HepG2 (cell line): ENCODE data around the gene ELMO2. TPM values are rescaled to one million over a fixed set of nuclear protein-coding genes. Genes with fewer than 3 reads are reported as not detected.

Experiments
- ETV5 ChIP-seq: IDR thresholded peaks from 2 replicates; pipeline ENCODE4 v1.6.1; 2018; ENCODE audit warnings: missing biosample characterization, missing genetic modification reagents, inconsistent platforms, borderline replicate concordance
- HES4 ChIP-seq: sonication (generic); formaldehyde crosslinking; IDR thresholded peaks from 2 replicates; pipeline ENCODE4 v1.9.0; 2021; ENCODE audit warnings: mild to moderate bottlenecking, missing genetic modification reagents, borderline replicate concordance
- MED8 ChIP-seq: sonication (generic); formaldehyde crosslinking; IDR thresholded peaks from 2 replicates; pipeline ENCODE4 v1.8.1; 2023; ENCODE audit warnings: mild to moderate bottlenecking, missing genetic modification reagents; ENCODE audit not compliant: insufficient replicate concordance
- NR2F6 ChIP-seq, 2 experiments: IDR thresholded peaks; 2 replicates each; pipeline ENCODE4 v1.6.1; 2016; ENCODE audit warnings: antibody characterized with exemption in 1 of 2, mild to moderate bottlenecking in 1 of 2
- POLR2A ChIP-seq, 2 experiments: IDR thresholded peaks; 2 replicates each; pipeline ENCODE4 v1.6.1; 2011; ENCODE audit warnings: low read depth in 2 of 2, low read length in 2 of 2, mild to moderate bottlenecking in 1 of 2, moderate library complexity in 1 of 2; ENCODE audit not compliant: insufficient read depth in 1 of 2
- SUZ12 ChIP-seq: fragments of 150-350 bp; IDR thresholded peaks from 2 replicates; pipeline ENCODE4 v1.6.1; 2014; ENCODE audit warnings: low read depth, low read length
- THAP9 ChIP-seq: sonication (generic); formaldehyde crosslinking; IDR thresholded peaks from 2 replicates; pipeline ENCODE4; 2020; ENCODE audit warnings: missing genetic modification reagents, mild to moderate bottlenecking, borderline replicate concordance
- ZFY ChIP-seq: sonication (generic); formaldehyde crosslinking; IDR thresholded peaks from 2 replicates; pipeline ENCODE4 v1.4.0; 2020; ENCODE audit warnings: missing genetic modification reagents
- ZNF256 ChIP-seq: sonication (generic); formaldehyde crosslinking; conservative IDR thresholded peaks from 2 replicates; pipeline ENCODE4 v1.4.0; 2020; ENCODE audit warnings: missing genetic modification reagents
- ZNF576 ChIP-seq: sonication (generic); formaldehyde crosslinking; IDR thresholded peaks from 2 replicates; pipeline ENCODE4 v1.4.0; 2020; ENCODE audit warnings: mild to moderate bottlenecking, missing genetic modification reagents
- ZNF710 ChIP-seq: sonication (generic); formaldehyde crosslinking; IDR thresholded peaks from 2 replicates; pipeline ENCODE4 v1.5.0; 2020; ENCODE audit warnings: mild to moderate bottlenecking, missing genetic modification reagents, borderline replicate concordance
- ZNF720 ChIP-seq: sonication (generic); formaldehyde crosslinking; IDR thresholded peaks from 2 replicates; pipeline ENCODE4 v1.4.0; 2020; ENCODE audit warnings: missing genetic modification reagents
- ZNF768 ChIP-seq: sonication (generic); formaldehyde crosslinking; IDR thresholded peaks from 2 replicates; pipeline ENCODE4 v1.4.0; 2020; ENCODE audit warnings: missing genetic modification reagents
- ZNF776 ChIP-seq: sonication (generic); formaldehyde crosslinking; IDR thresholded peaks from 2 replicates; pipeline ENCODE4 v1.4.0; 2020; ENCODE audit warnings: mild to moderate bottlenecking, missing genetic modification reagents
- polyA plus RNA-seq, 8 experiments: library from polyadenylated mRNA; depleted of rRNA in 3 of 8; stranded (reverse) in 7 of 8; unstranded in 1 of 8; fragments of >200 nt; fragmentation: Illumina TruSeq in 4 of 8; extraction: Trizol in 4 of 8; gene quantifications; 2 replicates each; pipeline versions ENCODE4 v1.2.1 to v1.2.3, GENCODE V29; 2011 to 2016; ENCODE audit warnings: low read depth in 4 of 8, missing spikeins in 1 of 8, mixed read lengths in 1 of 8; ENCODE audit not compliant: insufficient read depth in 1 of 8
- total RNA-seq, 5 experiments: library from RNA; depleted of rRNA; stranded (reverse); fragments of >200 nt; fragmentation: Illumina TruSeq; extraction: Trizol; gene quantifications; 2 replicates each; pipeline ENCODE4 v1.2.3, GENCODE V29; 2016; ENCODE audit warnings: low read depth in 1 of 5

The ELMO2 gene
- total and polyA plus RNA-seq, 2 of the 13 experiments (the other 11 are each of a cell fraction or from before 2014, with no cell fraction given): 30.6 to 35.7 TPM

GRCh38 chr20:46356195-46357029 lies 50.0 kb downstream of the ELMO2 start (continued):
- TF ChIP-seq THAP9 (CRISPR knock-in tag) (0 out of 2 replicates have a peak, but pooled peaks have one; percentile 22), ZNF576 (CRISPR knock-in tag) (0 out of 2 replicates have a peak, but pooled peaks have one; percentile 42), ZNF256 (no peak), SUZ12 (no peak), ZNF720 (no peak), HES4 (CRISPR knock-in tag) (0 out of 2 replicates have a peak, but pooled peaks have one; percentile 39), ZFY (CRISPR knock-in tag) (no peak), POLR2A (IDR thresholded peaks at IDR 0.05; ENCODE audit: insufficient read depth in 1 of 2, low read depth in 2 of 2, low read length in 2 of 2) (peak in 1 of 2 experiments; percentile 36; a peak in 1 of 4 replicates), MED8 (peak; percentile 39), ZNF776 (CRISPR knock-in tag) (no peak; the same call in 1 of the 2 replicates), NR2F6 (IDR thresholded peaks at IDR 0.05) (no peak), NR2F6 (CRISPR knock-in tag; IDR thresholded peaks at IDR 0.05) (no peak), ZNF710 (CRISPR knock-in tag) (0 out of 2 replicates have a peak, but pooled peaks have one; percentile 30), ZNF768 (CRISPR knock-in tag) (peak; percentile 40; the same call in 1 of the 2 replicates), ETV5 (CRISPR knock-in tag) (no peak; the same call in 1 of the 2 replicates)
